ENCODE data around the gene FYN. TPM values are rescaled to one million over a fixed set of nuclear protein-coding genes. Genes with fewer than 3 reads are reported as not detected.
A peak's percentile ranks its signal among the peaks of the same experiment; 100 is the strongest.
"Not testable (repeated sequence)": the region's sequence is repeated elsewhere in the genome, so short reads cannot be mapped to it uniquely, and the experiment has no call there.

Gene FYN
- total RNA-seq, 2 donors from 2014 or later, result 60.4 to 75.8 TPM

- DNase-seq, result no peak
- ATAC-seq, result no peak
- intact Hi-C loops (cut with DNase I), result loop anchor here in 1 of 2 donors (5.0 kb wide), 1 partner anchor 71 kb away; the partner anchor contains the start of gene FYN
These were observed 72.4 kb downstream of the FYN start for GRCh38 chr6:111800821-111801220.

- intact Hi-C loops (cut with DNase I), result loop anchor here in 1 of 2 donors (5.0 kb wide), 1 partner anchor 72 kb away; the partner anchor contains the start of gene FYN
- peak in 1 of 2 donors; percentile 37 for ATAC-seq
- no peak for DNase-seq
These were observed 72.9 kb downstream of the FYN start for GRCh38 chr6:111800259-111800765.

GRCh38 chr6:111799576-111800258, 73.5 kb downstream of the FYN start:
- DNase-seq (no peak), ATAC-seq (peak in 1 of 2 donors; percentile 19)
- intact Hi-C loops (cut with DNase I), result loop anchor here in 1 of 2 donors (5.0 kb wide), 1 partner anchor 73 kb away; the partner anchor contains the start of gene FYN

- no peak for DNase-seq
- ATAC-seq, result no peak
- intact Hi-C loops (cut with DNase I), result no loop called here
These were observed 74.9 kb downstream of the FYN start for GRCh38 chr6:111798281-111798725.

GRCh38 chr6:111796310-111796918, 76.8 kb downstream of the FYN start:
- intact Hi-C loops (cut with DNase I), result no loop called here
- DNase-seq (no peak), ATAC-seq (no peak)

- intact Hi-C loops (cut with DNase I), result no loop called here
- DNase-seq (no peak), ATAC-seq (no peak)
These were observed 77.7 kb downstream of the FYN start for GRCh38 chr6:111795558-111795957.

- no peak for ATAC-seq
- intact Hi-C loops (cut with DNase I), result no loop called here
- no peak for DNase-seq
These were observed 78.4 kb downstream of the FYN start for GRCh38 chr6:111794727-111795452.

- ATAC-seq (no peak), DNase-seq (no peak)
- intact Hi-C loops (cut with DNase I), result no loop called here
These were observed 79.0 kb downstream of the FYN start for GRCh38 chr6:111794300-111794699.

GRCh38 chr6:111793711-111794111, 79.5 kb downstream of the FYN start:
- ATAC-seq, result peak; percentile 22 to 59
- no peak for DNase-seq
- intact Hi-C loops (cut with DNase I), result no loop called here

- DNase-seq (no peak), ATAC-seq (no peak)
- intact Hi-C loops (cut with DNase I), result no loop called here
These were observed 80.1 kb downstream of the FYN start for GRCh38 chr6:111792914-111793700.

GRCh38 chr6:111792241-111792640, 81.0 kb downstream of the FYN start:
- intact Hi-C loops (cut with DNase I), result no loop called here
- ATAC-seq (no peak), DNase-seq (no peak)

GRCh38 chr6:111791415-111791814, 81.8 kb downstream of the FYN start:
- intact Hi-C loops (cut with DNase I), result no loop called here
- peak in 1 of 2 donors; percentile 43 for ATAC-seq
- DNase-seq, result no peak

- intact Hi-C loops (cut with DNase I), result loop anchor here in 1 of 2 donors (10.0 kb wide), 1 partner anchor 75 kb away; no protein-coding TSS in a partner anchor
- ATAC-seq (peak; percentile 88 to 89), DNase-seq (peak; percentile 47)
These were observed 83.7 kb downstream of the FYN start for GRCh38 chr6:111789598-111789997.

GRCh38 chr6:111788379-111789276, 84.6 kb downstream of the FYN start:
- ATAC-seq, result peak in 1 of 2 donors; percentile 34
- intact Hi-C loops (cut with DNase I), result loop anchor here in 1 of 2 donors (10.0 kb wide), 1 partner anchor 74 kb away; no protein-coding TSS in a partner anchor
- DNase-seq, result no peak

- intact Hi-C loops (cut with DNase I), result loop anchor here in 1 of 2 donors (10.0 kb wide), 1 partner anchor 71 kb away; no protein-coding TSS in a partner anchor
- DNase-seq, ATAC-seq: not testable (repeated sequence)
These were observed 87.1 kb downstream of the FYN start for GRCh38 chr6:111786151-111786550.

- intact Hi-C loops (cut with DNase I), result loop anchor here in 1 of 2 donors (10.0 kb wide), 1 partner anchor 70 kb away; no protein-coding TSS in a partner anchor
These were observed 88.8 kb downstream of the FYN start for GRCh38 chr6:111784433-111784832.

GRCh38 chr6:111782887-111783466, 90.3 kb downstream of the FYN start:
- intact Hi-C loops (cut with DNase I), result loop anchor here in 1 of 2 donors (10.0 kb wide), 1 partner anchor 68 kb away; no protein-coding TSS in a partner anchor
- DNase-seq (no peak), ATAC-seq (no peak)

More at GRCh38 chr6:111784433-111784832, 88.8 kb downstream of the FYN start:
- ATAC-seq (peak; percentile 26 to 29), DNase-seq (no peak)
